ENCODE data around the gene ELK4.

DNA sequence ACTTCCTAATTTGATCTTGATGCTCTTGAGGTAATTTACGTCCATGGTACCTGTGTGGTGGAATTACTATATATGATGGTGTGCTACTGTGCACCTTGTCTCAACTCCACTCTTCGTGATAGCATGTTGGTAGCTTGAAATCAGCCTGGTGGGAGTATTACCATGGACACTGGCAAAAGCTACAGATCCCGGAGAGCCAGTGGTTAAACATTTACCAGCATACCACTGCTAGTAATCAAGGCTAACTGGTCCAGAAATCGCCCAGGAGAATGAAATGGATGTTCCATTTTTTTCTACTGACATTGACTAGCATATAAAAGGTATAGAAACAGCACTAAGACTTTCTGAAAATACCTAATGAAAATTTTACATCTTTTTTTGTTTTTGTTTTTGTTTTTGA lies 30.6 kb downstream of the ELK4 start:
- TF ChIP-seq CTCF (IDR thresholded peaks at IDR 0.05; ENCODE audit: low read depth, low read length) (no peak), EZH2phosphoT487 (IDR thresholded peaks at IDR 0.05; ENCODE audit: low read depth) (no peak)

Data from OCI-LY3 (cell line).